Prostate gland (tissue), 2 donors: ENCODE results near the gene AKR1D1. TPM values are rescaled to one million over a fixed set of nuclear protein-coding genes. Genes with fewer than 3 reads are reported as not detected.
"Not testable (repeated sequence)": the region's sequence is repeated elsewhere in the genome, so short reads cannot be mapped to it uniquely, and the experiment has no call there.

Source experiments
- DNase-seq: peaks from one replicate; pipeline ENCODE4 v3.0.0-alpha.2; 2019; ENCODE audit warnings: low spot score
- H3K27ac ChIP-seq, 2 donors: fragments of 200-600 bp; sonication (generic); 2 replicates each; pipeline ENCODE4 v1.5.1; 2017 to 2019
- H3K27me3 ChIP-seq: fragments of 200-600 bp; sonication (generic); replicated peaks from 2 replicates; pipeline ENCODE4 v1.5.1; 2019; ENCODE audit not compliant: insufficient read depth
- H3K36me3 ChIP-seq, 2 donors: fragments of 200-600 bp; sonication (generic); 1 replicate in 1 of 2; 2 replicates in 1 of 2; pipeline versions ENCODE4 v1.5.1 to v1.8.1; 2017 to 2019
- H3K4me1 ChIP-seq: fragments of 200-600 bp; sonication (generic); replicated peaks from 2 replicates; pipeline ENCODE4 v1.5.1; 2019
- H3K4me3 ChIP-seq, 2 donors: fragments of 200-600 bp; sonication (generic); 2 replicates each; pipeline ENCODE4 v1.5.1; 2017 to 2019
- H3K9me3 ChIP-seq: fragments of 200-600 bp; sonication (generic); 2 replicates; pipeline ENCODE4 v1.5.1; 2017
- POLR2A ChIP-seq: fragments of 450-650 bp; IDR thresholded peaks from one replicate; pipeline ENCODE4 v1.6.1; 2016; ENCODE audit warnings: antibody characterized with exemption, mild to moderate bottlenecking
- POLR2AphosphoS5 ChIP-seq: sonication (generic); formaldehyde crosslinking; IDR thresholded peaks from one replicate; pipeline ENCODE4 v1.6.1; 2017; ENCODE audit warnings: antibody characterized with exemption
- WGBS: methylation state at CpG from one replicate; pipeline ENCODE4 v1.1.5; 2018; 5-methylcytosine and 5-hydroxymethylcytosine counted together
- intact Hi-C: fragments of 100-400 bp; cut with DNase I; formaldehyde crosslinking; loops from one replicate; pipeline ENCODE4 v1.14.2; 2022
- total RNA-seq, 2 donors: library from RNA; depleted of rRNA; stranded (reverse); fragments of >200 nt; gene quantifications; one replicate each; pipeline ENCODE4 v1.1.0, GENCODE V29; 2016
- TF ChIP-seq, protein P1 (sequence below), 4 experiments: fragments of 200-600 bp in 2 of 4; fragments of 450-650 bp in 2 of 4; sonication (generic) in 2 of 4; IDR thresholded peaks; 1 replicate in 3 of 4; 2 replicates in 1 of 4; pipeline ENCODE4 v1.5.1; 2016 to 2019; ENCODE audit warnings: antibody characterized with exemption in 4 of 4, mild to moderate bottlenecking in 2 of 4, moderate library complexity in 2 of 4

The AKR1D1 gene
- total RNA-seq, 2 donors from 2014 or later = not detected

DNA sequence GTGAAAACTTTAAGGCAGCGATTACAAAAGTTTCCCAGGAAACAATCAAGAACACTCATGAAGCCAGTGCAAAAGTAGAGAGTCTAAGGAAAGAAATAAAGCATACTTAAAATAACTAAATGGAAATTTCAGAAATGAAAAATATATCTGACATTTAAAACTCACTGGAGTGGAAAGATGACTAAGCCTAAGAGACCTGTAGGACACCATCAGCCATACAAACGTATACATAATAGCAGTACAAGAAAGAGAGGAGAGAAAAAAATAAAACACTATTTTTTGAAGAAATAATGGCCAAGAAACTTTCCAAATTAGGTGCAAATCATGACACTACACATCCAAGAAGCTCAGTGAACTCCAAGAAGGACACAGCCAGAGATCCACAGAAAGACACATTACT is 5.4 kb upstream of the AKR1D1 start:
- H3K27me3 ChIP-seq = no peaks in the 10 kb centered on the region
- DNase-seq = no peak
- WGBS = 82% methylated on average over 2 of the region's 2 CpGs
- no peaks in the 10 kb centered on the region for H3K9me3 ChIP-seq
- intact Hi-C loops = no loop called here
- H3K4me3 ChIP-seq = no peak overlapping the region
- H3K27ac ChIP-seq = no peak overlapping the region
- H3K36me3 ChIP-seq = no peaks in the 10 kb centered on the region
- TF ChIP-seq POLR2A = no peak
- TF ChIP-seq POLR2AphosphoS5 = no peak
- TF ChIP-seq, protein P1, sequence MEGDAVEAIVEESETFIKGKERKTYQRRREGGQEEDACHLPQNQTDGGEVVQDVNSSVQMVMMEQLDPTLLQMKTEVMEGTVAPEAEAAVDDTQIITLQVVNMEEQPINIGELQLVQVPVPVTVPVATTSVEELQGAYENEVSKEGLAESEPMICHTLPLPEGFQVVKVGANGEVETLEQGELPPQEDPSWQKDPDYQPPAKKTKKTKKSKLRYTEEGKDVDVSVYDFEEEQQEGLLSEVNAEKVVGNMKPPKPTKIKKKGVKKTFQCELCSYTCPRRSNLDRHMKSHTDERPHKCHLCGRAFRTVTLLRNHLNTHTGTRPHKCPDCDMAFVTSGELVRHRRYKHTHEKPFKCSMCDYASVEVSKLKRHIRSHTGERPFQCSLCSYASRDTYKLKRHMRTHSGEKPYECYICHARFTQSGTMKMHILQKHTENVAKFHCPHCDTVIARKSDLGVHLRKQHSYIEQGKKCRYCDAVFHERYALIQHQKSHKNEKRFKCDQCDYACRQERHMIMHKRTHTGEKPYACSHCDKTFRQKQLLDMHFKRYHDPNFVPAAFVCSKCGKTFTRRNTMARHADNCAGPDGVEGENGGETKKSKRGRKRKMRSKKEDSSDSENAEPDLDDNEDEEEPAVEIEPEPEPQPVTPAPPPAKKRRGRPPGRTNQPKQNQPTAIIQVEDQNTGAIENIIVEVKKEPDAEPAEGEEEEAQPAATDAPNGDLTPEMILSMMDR (IDR thresholded peaks at IDR 0.05) = no peak
- H3K4me1 ChIP-seq = no peaks in the 10 kb centered on the region

DNA sequence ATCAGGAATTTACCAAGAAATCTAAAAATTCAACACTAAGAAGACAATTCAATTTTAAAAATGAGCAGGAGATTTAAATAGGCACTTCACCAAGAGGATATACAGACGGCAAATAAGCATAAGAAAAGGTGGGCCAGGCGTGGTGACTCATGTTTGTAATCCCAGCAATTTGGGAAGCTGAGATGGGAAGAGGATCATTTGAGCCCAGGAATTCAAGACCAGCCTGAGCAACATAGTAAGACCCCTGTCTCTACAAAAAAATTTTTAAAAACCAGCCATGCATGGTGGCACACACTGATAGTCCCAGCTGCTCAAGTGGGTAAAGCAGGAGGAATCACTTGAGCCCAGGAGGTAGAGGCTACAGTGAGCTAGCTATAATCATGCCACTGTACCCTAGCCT is 3.5 kb upstream of the AKR1D1 start:
- no peak for TF ChIP-seq POLR2A
- TF ChIP-seq POLR2AphosphoS5 = no peak
- TF ChIP-seq, protein P1 (IDR thresholded peaks at IDR 0.05) = no peak
- no peak for DNase-seq
- Histone ChIP-seq H3K9me3 (no peaks in the 10 kb centered on the region), H3K27ac (no peak overlapping the region), H3K4me3 (no peak overlapping the region), H3K36me3 (no peaks in the 10 kb centered on the region), H3K27me3 (no peaks in the 10 kb centered on the region), H3K4me1 (no peaks in the 10 kb centered on the region)
- intact Hi-C loops = no loop called here
- WGBS = 88% methylated on average over 2 of the region's 2 CpGs

DNA sequence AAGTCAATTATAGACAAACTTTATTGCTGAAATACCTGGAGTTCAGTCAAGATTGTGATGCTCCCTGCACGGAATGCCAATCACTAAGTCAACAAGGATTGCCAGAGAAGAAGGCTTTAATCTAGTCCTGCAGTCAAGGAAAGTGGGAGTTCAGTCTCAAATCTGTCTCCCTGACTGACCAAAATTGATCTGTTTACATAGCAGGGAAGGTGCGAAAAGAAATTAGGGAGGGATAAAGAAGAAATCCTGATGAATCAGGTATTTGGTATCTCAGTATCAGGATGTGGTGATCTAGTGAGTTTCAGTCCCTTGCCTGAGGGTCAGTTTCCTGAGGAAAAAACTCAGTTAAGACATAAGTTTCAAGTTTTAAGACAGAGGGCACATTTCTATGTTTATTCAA is 2.1 kb upstream of the AKR1D1 start:
- Histone ChIP-seq H3K4me3 (no peak overlapping the region), H3K36me3 (no peaks in the 10 kb centered on the region), H3K9me3 (no peaks in the 10 kb centered on the region), H3K4me1 (no peaks in the 10 kb centered on the region), H3K27ac (no peak overlapping the region), H3K27me3 (no peaks in the 10 kb centered on the region)
- intact Hi-C loops = no loop called here
- TF ChIP-seq, protein P1 (IDR thresholded peaks at IDR 0.05) = no peak
- TF ChIP-seq POLR2A = no peak
- TF ChIP-seq POLR2AphosphoS5 = no peak
- no peak for DNase-seq
- 35% methylated on average over 2 of the region's 2 CpGs for WGBS

DNA sequence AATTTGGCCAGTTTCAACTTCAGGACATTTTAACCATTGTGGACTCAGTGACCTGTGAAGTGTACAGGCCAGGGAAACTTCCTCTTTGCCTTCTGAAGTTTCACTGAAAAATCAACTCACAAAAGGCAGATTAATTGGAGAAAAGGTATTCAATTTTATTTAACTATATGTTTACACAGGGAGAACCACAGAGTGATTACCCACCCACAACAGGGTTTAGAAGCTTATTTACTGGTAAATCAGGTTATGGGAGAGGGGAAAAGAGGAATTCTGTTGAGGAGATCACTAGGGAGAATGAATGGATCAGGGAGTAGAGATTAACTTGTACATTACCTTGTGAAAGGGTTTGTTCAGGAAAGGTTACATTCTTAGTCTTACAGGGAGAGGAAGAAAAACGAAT is 1.7 kb upstream of the AKR1D1 start:
- no peak overlapping the region for H3K27ac ChIP-seq
- 17% methylated on average over 1 of the region's 1 CpG for WGBS
- DNase-seq = no peak
- TF ChIP-seq POLR2A (no peak), POLR2AphosphoS5 (no peak)
- TF ChIP-seq, protein P1 (IDR thresholded peaks at IDR 0.05) = no peak
- H3K9me3 ChIP-seq = no peaks in the 10 kb centered on the region
- intact Hi-C loops = no loop called here
- no peaks in the 10 kb centered on the region for H3K4me1 ChIP-seq
- no peaks in the 10 kb centered on the region for H3K36me3 ChIP-seq
- no peaks in the 10 kb centered on the region for H3K27me3 ChIP-seq
- H3K4me3 ChIP-seq = no peak overlapping the region

DNA sequence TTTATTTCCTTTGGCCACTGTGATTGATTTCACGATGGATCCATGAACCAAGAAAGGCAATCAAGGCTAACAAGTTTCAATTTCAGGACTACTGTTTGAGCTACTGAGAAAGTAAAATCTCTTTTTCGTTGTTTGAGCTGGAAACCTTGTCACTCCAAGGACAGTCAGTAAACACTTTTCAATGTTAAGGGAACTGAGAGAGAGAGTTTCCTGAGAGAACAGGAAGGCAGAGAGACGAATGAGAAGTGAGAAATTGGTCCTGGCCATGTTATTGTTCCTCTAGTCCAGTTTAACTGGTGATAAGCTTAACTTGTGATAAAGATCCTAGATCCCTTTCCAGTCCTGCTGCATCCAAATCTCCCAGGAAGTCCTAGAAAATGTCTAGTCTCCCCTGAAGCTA is 909 bp upstream of the AKR1D1 start:
- H3K9me3 ChIP-seq = no peaks in the 10 kb centered on the region
- TF ChIP-seq, protein P1 (IDR thresholded peaks at IDR 0.05) = no peak
- no peak for TF ChIP-seq POLR2AphosphoS5
- TF ChIP-seq POLR2A = no peak
- WGBS = 75% methylated on average over 3 of the region's 3 CpGs

DNA sequence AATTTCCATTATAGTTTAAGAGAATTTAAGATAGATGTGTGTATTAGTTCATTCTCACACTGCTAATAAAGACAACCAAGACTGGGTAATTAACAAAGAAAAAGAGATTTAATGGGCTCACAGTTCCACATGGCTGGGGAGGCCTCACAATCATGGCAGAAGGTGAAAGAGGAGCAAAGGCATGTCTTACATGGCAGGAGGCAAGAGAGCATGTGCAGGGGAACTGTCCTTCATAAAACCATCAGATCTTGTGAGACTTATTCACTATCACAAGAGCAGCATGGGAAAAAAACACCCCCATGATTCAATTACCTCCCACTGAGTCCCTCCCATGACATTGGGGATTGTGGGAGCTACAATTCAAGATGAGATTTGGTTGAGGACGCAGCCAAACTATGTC is 473 bp upstream of the AKR1D1 start:
- H3K9me3 ChIP-seq, H3K36me3 ChIP-seq, DNase-seq, H3K27ac ChIP-seq, H3K27me3 ChIP-seq, H3K4me1 ChIP-seq, H3K4me3 ChIP-seq, intact Hi-C loops: not testable (repeated sequence)
- 97% methylated on average over 1 of the region's 1 CpG for WGBS

More for the DNA sequence above, 909 bp upstream of the AKR1D1 start:
- Histone ChIP-seq H3K4me1 (no peaks in the 10 kb centered on the region), H3K4me3 (no peak overlapping the region), H3K27me3 (no peaks in the 10 kb centered on the region), H3K36me3 (no peaks in the 10 kb centered on the region), H3K27ac (no peak overlapping the region)
- intact Hi-C loops = no loop called here
- no peak for DNase-seq
